ENCODE measurements around the gene INSYN2A.

Gene INSYN2A

GRCh38 chr10:127186813-127187212, 9.6 kb downstream of the INSYN2A start:
- H3K27ac Mint-ChIP-seq: no peak overlapping the region
- no peaks in the 10 kb centered on the region for H3K9me3 Mint-ChIP-seq
- H3K4me1 Mint-ChIP-seq (ENCODE audit: low read depth): no peaks in the 10 kb centered on the region
- intact Hi-C loops (cut with micrococcal nuclease): no loop called here
- no peak overlapping the region for H3K4me3 Mint-ChIP-seq
- H3K27me3 Mint-ChIP-seq: peaks cover 4% of the 10 kb centered on the region
- no peaks in the 10 kb centered on the region for H3K36me3 Mint-ChIP-seq (ENCODE audit: low read depth)

- no peaks in the 10 kb centered on the region for H3K36me3 Mint-ChIP-seq (ENCODE audit: low read depth)
- H3K27me3 Mint-ChIP-seq: no peaks in the 10 kb centered on the region
These were observed 11.8 kb downstream of the INSYN2A start for GRCh38 chr10:127184582-127184981.

GRCh38 chr10:127182161-127182560, 14.2 kb downstream of the INSYN2A start:
- no peaks in the 10 kb centered on the region for H3K36me3 Mint-ChIP-seq (ENCODE audit: low read depth)
- intact Hi-C loops (cut with micrococcal nuclease): no loop called here

More at GRCh38 chr10:127184582-127184981, 11.8 kb downstream of the INSYN2A start:
- H3K4me1 Mint-ChIP-seq (ENCODE audit: low read depth): no peaks in the 10 kb centered on the region
- no peak overlapping the region for H3K4me3 Mint-ChIP-seq
- intact Hi-C loops (cut with micrococcal nuclease): no loop called here
- H3K9me3 Mint-ChIP-seq: no peaks in the 10 kb centered on the region
- H3K27ac Mint-ChIP-seq: no peak overlapping the region

GRCh38 chr10:127179612-127180250, 16.7 kb downstream of the INSYN2A start:
- Mint-ChIP-seq H3K36me3 (ENCODE audit: low read depth) (no peaks in the 10 kb centered on the region), H3K4me1 (ENCODE audit: low read depth) (peaks cover 6% of the 10 kb centered on the region), H3K9me3 (no peaks in the 10 kb centered on the region), H3K4me3 (no peak overlapping the region), H3K27me3 (no peaks in the 10 kb centered on the region), H3K27ac (no peak overlapping the region)
- intact Hi-C loops (cut with micrococcal nuclease): no loop called here

More at GRCh38 chr10:127182161-127182560, 14.2 kb downstream of the INSYN2A start:
- no peaks in the 10 kb centered on the region for H3K27me3 Mint-ChIP-seq
- peaks cover 6% of the 10 kb centered on the region for H3K4me1 Mint-ChIP-seq (ENCODE audit: low read depth)
- H3K4me3 Mint-ChIP-seq: no peak overlapping the region
- no peak overlapping the region for H3K27ac Mint-ChIP-seq
- H3K9me3 Mint-ChIP-seq: no peaks in the 10 kb centered on the region

- Mint-ChIP-seq H3K36me3 (ENCODE audit: low read depth) (no peaks in the 10 kb centered on the region), H3K9me3 (no peaks in the 10 kb centered on the region), H3K27ac (no peak overlapping the region), H3K27me3 (no peaks in the 10 kb centered on the region), H3K4me1 (ENCODE audit: low read depth) (peaks cover 6% of the 10 kb centered on the region), H3K4me3 (no peak overlapping the region)
- intact Hi-C loops (cut with micrococcal nuclease): no loop called here
These were observed 19.7 kb downstream of the INSYN2A start for GRCh38 chr10:127176649-127177048.

- peaks cover 6% of the 10 kb centered on the region for H3K4me1 Mint-ChIP-seq (ENCODE audit: low read depth)
- H3K27me3 Mint-ChIP-seq: no peaks in the 10 kb centered on the region
- no peaks in the 10 kb centered on the region for H3K9me3 Mint-ChIP-seq
- no peak overlapping the region for H3K4me3 Mint-ChIP-seq
- no peak overlapping the region for H3K27ac Mint-ChIP-seq
- intact Hi-C loops (cut with micrococcal nuclease): no loop called here
- no peaks in the 10 kb centered on the region for H3K36me3 Mint-ChIP-seq (ENCODE audit: low read depth)
These were observed 20.9 kb downstream of the INSYN2A start for GRCh38 chr10:127175357-127176110.

GRCh38 chr10:127174866-127175265, 21.5 kb downstream of the INSYN2A start:
- Mint-ChIP-seq H3K36me3 (ENCODE audit: low read depth) (no peaks in the 10 kb centered on the region), H3K4me1 (ENCODE audit: low read depth) (peaks cover 6% of the 10 kb centered on the region), H3K27me3 (no peaks in the 10 kb centered on the region), H3K27ac (no peak overlapping the region), H3K9me3 (no peaks in the 10 kb centered on the region), H3K4me3 (no peak overlapping the region)
- intact Hi-C loops (cut with micrococcal nuclease): no loop called here

GRCh38 chr10:127168261-127168660, 28.1 kb downstream of the INSYN2A start:
- Mint-ChIP-seq H3K36me3 (ENCODE audit: low read depth) (no peaks in the 10 kb centered on the region), H3K4me3 (no peak overlapping the region), H3K27ac (no peak overlapping the region), H3K27me3 (no peaks in the 10 kb centered on the region), H3K9me3 (no peaks in the 10 kb centered on the region), H3K4me1 (ENCODE audit: low read depth) (no peaks in the 10 kb centered on the region)
- intact Hi-C loops (cut with micrococcal nuclease): no loop called here

- Mint-ChIP-seq H3K27ac (no peak overlapping the region), H3K4me1 (ENCODE audit: low read depth) (no peaks in the 10 kb centered on the region), H3K36me3 (ENCODE audit: low read depth) (no peaks in the 10 kb centered on the region), H3K4me3 (no peak overlapping the region), H3K27me3 (no peaks in the 10 kb centered on the region), H3K9me3 (no peaks in the 10 kb centered on the region)
- intact Hi-C loops (cut with micrococcal nuclease): loop anchor here (5.0 kb wide), 1 partner anchor 164 kb away; no protein-coding TSS in a partner anchor
These were observed 33.5 kb downstream of the INSYN2A start for GRCh38 chr10:127162841-127163240.

- Mint-ChIP-seq H3K27ac (no peak overlapping the region), H3K4me1 (ENCODE audit: low read depth) (no peaks in the 10 kb centered on the region), H3K36me3 (ENCODE audit: low read depth) (no peaks in the 10 kb centered on the region), H3K9me3 (no peaks in the 10 kb centered on the region), H3K4me3 (no peak overlapping the region), H3K27me3 (no peaks in the 10 kb centered on the region)
- intact Hi-C loops (cut with micrococcal nuclease): loop anchor here (5.0 kb wide), 1 partner anchor 166 kb away; no protein-coding TSS in a partner anchor
These were observed 34.9 kb downstream of the INSYN2A start for GRCh38 chr10:127161482-127161881.

- Mint-ChIP-seq H3K27me3 (no peaks in the 10 kb centered on the region), H3K27ac (no peak overlapping the region), H3K4me1 (ENCODE audit: low read depth) (no peaks in the 10 kb centered on the region), H3K36me3 (ENCODE audit: low read depth) (no peaks in the 10 kb centered on the region), H3K9me3 (no peaks in the 10 kb centered on the region), H3K4me3 (no peak overlapping the region)
- intact Hi-C loops (cut with micrococcal nuclease): loop anchor here (5.0 kb wide), 1 partner anchor 168 kb away; no protein-coding TSS in a partner anchor
These were observed 36.6 kb downstream of the INSYN2A start for GRCh38 chr10:127159648-127160245.

- Mint-ChIP-seq H3K9me3 (no peaks in the 10 kb centered on the region), H3K4me3 (no peak overlapping the region), H3K27me3 (no peaks in the 10 kb centered on the region), H3K27ac (no peak overlapping the region), H3K4me1 (ENCODE audit: low read depth) (no peaks in the 10 kb centered on the region), H3K36me3 (ENCODE audit: low read depth) (no peaks in the 10 kb centered on the region)
- intact Hi-C loops (cut with micrococcal nuclease): no loop called here
These were observed 37.7 kb downstream of the INSYN2A start for GRCh38 chr10:127158662-127159061.

- Mint-ChIP-seq H3K27ac (no peak overlapping the region), H3K4me3 (no peak overlapping the region)
- intact Hi-C loops (cut with micrococcal nuclease): no loop called here
These were observed 38.7 kb downstream of the INSYN2A start for GRCh38 chr10:127157506-127158200.

GRCh38 chr10:127157089-127157488, 39.3 kb downstream of the INSYN2A start:
- no peaks in the 10 kb centered on the region for H3K36me3 Mint-ChIP-seq (ENCODE audit: low read depth)
- no peaks in the 10 kb centered on the region for H3K27me3 Mint-ChIP-seq
- no peak overlapping the region for H3K27ac Mint-ChIP-seq
- H3K4me1 Mint-ChIP-seq (ENCODE audit: low read depth): no peaks in the 10 kb centered on the region
- H3K4me3 Mint-ChIP-seq: no peak overlapping the region
- no peaks in the 10 kb centered on the region for H3K9me3 Mint-ChIP-seq
- intact Hi-C loops (cut with micrococcal nuclease): no loop called here

More at GRCh38 chr10:127157506-127158200, 38.7 kb downstream of the INSYN2A start:
- H3K27me3 Mint-ChIP-seq: no peaks in the 10 kb centered on the region
- H3K36me3 Mint-ChIP-seq (ENCODE audit: low read depth): no peaks in the 10 kb centered on the region
- no peaks in the 10 kb centered on the region for H3K4me1 Mint-ChIP-seq (ENCODE audit: low read depth)
- no peaks in the 10 kb centered on the region for H3K9me3 Mint-ChIP-seq
